HG02642 (cell line): ENCODE results near the gene EIF2A.
"Not testable (repeated sequence)": the region's sequence is repeated elsewhere in the genome, so short reads cannot be mapped to it uniquely, and the experiment has no call there.

ENCODE experiments used
- ATAC-seq: cut with Tn5 transposase; IDR thresholded peaks from one replicate; pipeline ENCODE4 v1.9.1; 2021; ENCODE audit warnings: mild to moderate bottlenecking; ENCODE audit not compliant: unreplicated experiment, poor library complexity

Gene EIF2A

DNA sequence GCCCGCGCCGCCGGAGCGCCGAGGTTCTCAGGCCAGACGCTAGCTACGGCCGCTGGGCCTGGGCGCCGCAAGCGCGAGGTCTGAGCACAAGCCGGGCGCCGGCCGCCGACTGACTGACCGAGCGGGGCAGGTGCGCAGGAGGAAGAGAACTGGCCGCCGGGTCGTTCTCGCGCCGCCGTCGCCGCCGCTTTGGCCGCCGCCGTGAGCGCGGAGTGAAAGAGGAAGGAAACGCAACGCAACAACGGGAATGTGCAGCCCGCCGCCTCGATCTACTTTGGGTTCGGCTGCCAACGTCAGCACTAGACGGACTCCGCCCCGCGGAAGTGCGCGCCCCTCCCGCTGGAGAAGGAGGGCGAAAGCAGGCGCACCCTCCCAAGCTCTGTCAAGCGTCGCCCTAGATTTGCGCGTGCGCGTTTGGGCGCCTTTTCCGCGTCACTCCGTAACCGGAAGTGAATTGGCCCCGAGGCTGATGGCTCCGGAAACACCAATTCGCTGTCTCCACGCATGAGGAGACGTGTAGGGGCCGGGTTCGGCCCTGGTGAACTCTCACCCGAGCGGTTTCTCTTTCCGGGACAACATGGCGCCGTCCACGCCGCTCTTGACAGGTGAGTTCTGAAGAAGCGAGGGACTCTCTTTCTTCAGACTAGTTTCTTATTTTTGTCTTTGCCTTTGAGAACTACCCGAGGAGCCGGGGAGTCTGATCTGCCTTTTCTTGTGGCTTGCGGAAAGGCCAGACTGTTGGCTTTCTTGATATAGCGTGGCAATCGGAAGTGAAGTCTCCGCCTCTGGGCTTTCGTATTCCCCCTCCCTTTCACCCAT, at the start of gene EIF2A, which contains the start of gene SERP1:
Gene EIF2A (plus strand): TSS at position 562 of the 819 bp plus-strand sequence. CDS start 16 bp downstream, at position 578.
Gene SERP1 (minus strand): TSS at position 271 of the 819 bp plus-strand sequence. CDS start 361 bp downstream, outside the sequence.
- ATAC-seq = peak; percentile 93

- ATAC-seq = no peak
Measured at GRCh38 chr3:150497956-150498355, 48.6 kb upstream of the EIF2A start.

DNA sequence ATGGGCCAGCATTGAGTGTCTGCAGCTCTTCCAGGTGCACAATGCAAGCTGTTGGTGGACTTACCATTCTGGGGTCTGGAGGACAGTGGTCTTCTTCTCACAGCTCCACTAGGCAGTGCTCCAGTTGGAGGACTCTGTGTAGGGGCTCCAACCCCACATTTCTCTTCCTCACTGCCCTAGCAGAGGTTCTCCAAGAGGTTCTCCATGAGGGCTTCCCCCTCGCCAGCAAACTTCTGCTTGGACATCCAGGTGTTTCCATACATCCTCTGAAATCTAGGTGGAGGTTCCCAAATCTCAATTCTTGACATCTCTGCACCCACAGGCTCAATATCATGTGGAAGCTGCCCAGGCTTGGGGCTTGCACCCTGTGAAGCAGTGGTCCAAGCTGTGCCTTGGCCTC, 45.6 kb upstream of the EIF2A start:
- ATAC-seq = not testable (repeated sequence)

DNA sequence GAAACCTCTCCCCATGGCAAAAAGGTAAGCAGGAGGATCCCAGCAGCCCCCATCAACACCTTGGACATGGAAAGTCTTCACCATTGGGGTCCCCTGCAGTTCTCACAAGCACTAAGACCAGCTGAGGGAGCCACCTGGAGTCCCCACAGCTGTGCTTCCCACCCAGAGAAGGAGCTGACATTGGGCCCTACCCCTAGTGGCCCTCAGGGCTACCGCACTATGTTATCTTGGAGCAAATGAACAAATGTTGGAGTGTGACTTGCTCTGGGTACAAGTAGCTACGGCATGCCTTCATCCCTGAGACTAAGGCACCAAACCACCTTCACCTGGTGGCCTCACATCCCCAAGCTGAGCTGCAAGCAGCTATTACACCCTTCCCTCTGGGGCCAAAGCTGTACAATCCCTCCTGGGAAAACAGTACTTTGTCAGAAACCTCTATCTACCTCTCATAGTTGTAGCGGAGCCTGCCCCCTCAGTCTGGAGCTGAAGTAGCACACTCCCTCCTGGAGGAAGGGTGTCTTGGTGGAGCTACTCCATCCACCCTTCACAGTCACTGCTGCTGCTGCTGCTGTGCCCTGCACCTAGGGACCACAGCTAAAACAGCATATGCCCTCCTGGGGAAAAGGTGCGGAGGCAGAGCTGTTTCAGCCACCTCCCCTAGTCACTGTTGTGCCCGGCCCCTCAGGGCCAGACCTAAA, 43.0 kb upstream of the EIF2A start:
- ATAC-seq = no peak

DNA sequence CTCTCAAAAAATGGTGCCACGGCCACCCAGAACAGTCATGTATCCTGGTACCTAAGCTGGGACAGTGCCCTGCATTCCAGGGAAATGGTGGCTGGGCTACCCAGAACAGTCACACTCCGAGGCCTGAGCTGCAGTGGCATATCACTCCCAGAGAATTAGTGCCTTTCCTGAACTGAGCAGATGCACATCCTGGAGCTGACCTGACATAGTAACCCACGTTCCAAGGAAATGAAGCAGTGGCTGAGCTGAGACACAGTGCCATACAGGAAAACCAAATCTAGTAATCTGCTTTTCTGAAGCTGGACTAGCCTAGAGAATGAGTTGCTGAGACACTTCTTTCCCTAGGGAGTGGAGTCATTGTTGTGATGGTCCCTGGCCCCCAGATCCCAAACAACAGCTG, 42.1 kb upstream of the EIF2A start:
- no peak for ATAC-seq

DNA sequence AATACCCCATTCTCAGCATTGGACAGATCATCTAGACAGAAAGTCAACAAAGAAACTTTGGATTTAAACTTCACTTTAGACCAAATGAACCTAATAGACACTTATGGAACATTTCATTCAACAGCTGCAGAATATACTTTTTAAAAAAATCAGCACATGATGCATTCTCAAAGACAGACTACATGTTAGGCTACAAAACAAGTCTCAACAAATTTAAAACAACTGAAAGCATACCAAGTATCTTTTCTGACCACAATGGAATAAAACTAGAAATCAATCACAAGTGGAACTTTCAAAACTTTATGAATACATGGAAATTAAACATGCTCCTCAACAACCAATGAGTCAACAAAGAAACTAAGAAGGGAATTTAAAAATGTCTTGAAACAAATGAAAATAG, 38.2 kb upstream of the EIF2A start:
- ATAC-seq = no peak

GRCh38 chr3:150509780-150510179, 36.8 kb upstream of the EIF2A start:
- no peak for ATAC-seq

GRCh38 chr3:150511122-150511821, 35.3 kb upstream of the EIF2A start:
- ATAC-seq = no peak

DNA sequence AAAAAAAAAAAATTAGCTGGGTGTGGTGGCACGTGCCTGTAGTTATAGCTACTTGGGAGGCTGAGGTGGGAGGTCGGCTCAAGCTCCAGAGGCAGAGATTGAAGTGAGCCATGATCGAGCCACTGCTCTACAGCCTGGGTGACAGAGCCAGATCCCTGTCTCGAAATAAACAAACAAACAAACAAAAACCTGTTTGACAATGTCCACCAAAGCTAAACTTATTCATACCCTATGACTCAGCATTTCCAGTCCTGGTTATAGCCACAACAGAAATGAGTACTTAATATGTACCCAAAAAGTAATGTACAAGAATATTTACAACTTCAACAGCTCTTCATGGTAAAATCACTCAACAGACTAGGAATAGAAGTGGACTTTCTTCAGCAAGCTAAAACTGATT, 31.4 kb upstream of the EIF2A start:
- ATAC-seq = no peak

DNA sequence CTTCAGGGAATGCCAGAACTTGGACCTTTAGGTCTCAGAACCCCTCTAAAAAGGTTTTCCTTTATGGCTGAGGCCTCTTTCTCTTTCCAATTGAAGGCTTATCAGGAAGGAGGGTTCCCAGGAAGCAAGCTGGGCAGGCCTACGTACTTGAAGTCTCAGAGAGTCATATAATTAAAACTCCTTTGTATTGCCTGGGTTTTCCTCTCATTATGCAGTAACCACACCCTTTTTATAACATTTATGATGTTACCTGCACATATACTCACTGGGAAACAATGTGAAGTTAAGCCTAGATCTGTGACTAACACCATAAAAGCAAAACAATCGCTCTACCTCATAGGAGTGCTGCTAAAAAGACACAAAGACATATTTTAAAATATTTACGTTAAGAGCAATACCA, 27.6 kb upstream of the EIF2A start:
- ATAC-seq = no peak

DNA sequence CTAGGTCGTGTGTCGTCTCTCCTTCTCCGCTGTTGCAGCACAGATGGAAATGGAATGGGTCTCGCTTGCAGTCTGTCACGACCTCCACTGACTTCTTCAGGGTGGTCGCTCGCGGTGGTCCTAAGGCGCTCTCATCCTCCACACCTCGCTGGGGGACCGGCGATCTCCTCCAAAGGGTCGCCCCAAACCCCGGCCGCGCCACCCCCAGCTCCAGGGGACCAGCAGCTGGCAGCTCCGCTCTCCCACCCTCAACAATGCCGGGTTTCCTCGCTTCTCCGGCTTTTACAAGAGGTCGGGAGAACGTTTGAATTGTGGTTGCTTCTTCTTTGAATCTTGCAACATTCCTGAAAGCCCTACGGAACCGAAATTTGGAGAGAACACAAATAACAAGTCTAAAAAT, 26.2 kb upstream of the EIF2A start:
- ATAC-seq = no peak

- no peak for ATAC-seq
Measured at GRCh38 chr3:150521463-150521862, 25.1 kb upstream of the EIF2A start.

- no peak for ATAC-seq
Measured at GRCh38 chr3:150523538-150523937, 23.0 kb upstream of the EIF2A start.

DNA sequence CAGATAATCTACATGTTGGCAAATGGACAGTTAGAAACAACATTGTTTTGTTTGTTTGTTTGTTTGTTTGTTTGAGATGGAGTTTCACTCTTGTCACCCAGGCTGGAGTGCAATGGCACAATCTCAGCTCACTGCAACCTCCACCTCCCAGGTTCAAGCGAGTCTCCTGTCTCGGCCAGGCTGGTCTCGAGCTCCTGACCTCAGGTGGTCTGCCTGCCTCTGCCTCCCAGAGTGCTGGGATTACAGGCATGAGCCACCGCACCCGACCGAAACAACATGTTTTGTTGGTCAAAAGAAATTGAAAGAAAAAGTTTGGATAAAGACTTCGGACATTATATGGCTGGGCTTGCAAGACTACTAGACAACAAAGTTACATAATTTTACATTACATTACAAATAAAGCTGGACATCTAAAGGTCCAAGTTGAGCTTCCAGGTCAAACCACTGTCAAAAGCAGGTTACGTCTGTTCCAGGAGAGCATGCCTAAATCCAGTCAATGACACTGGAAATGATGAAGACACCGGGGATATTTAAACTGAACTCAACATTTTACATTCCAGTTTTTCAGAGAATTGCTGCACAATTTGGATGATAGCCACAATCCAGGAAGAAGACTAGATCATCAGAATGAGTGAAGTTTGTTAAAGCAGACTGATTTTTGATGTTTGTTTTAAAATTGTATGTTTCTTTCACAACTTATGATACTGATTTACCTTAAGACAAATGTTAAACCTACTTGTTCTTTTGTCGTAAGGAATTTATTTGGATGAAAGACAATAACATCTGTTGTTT, 18.9 kb upstream of the EIF2A start:
- ATAC-seq = no peak

DNA sequence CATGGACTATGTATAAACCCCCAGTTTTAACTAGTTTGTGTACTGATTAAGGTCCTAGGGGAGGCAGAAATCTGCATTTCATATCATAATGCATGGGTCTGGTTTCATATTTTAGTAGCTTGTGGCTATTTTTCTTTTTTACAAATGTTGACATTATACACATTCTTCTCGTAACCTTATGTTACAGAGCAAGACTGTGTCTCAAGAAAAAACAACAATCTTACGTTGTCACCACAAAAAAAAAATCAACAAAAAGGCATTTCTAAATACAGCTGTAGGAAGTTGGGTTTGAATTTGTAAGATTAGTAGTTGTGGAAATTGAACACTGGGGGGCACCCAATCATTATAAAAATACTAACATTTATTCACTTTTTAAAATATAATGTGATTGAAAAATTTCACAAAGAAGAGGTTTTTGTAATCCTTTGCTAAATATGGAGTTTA, 18.2 kb upstream of the EIF2A start:
- ATAC-seq = no peak

DNA sequence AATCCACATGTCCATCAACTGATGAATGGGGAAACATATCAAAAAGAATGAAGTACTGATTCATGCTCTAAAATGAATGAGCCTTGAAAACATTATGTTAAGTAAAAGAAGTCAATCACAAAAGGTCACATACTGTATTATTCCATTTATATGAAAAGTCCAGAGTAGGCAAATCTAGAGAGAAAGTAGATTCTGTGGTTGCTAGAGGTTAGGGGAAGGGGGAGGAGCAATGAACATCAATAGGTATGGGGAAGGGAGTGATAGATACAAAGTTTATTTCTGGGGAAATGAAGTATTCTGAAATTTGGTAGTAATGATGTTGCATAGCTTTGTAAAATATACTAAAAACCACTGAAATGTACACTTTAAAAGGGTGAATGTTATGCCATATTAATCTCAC, 14.8 kb upstream of the EIF2A start:
- ATAC-seq = no peak

DNA sequence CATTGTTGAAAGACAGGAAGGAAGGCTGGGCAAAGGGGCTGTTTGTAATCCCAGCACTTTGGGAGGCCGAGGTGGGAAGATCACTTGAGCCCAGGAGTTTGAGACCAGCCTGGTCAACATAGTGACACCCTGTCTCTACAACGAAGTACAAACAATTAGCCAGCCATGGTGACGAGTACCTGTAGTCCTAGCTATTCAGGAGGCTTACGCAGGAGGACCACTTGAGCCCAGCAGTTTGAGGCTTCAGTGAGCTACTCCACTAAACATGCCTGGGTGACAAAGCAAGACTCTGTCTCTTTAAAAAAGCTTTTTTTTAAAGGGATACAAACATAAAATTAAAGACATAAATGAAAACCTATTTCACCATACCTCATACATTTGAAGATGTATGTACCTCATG, 11.4 kb upstream of the EIF2A start:
- no peak for ATAC-seq

GRCh38 chr3:150538324-150539208, 8.0 kb upstream of the EIF2A start:
- no peak for ATAC-seq

DNA sequence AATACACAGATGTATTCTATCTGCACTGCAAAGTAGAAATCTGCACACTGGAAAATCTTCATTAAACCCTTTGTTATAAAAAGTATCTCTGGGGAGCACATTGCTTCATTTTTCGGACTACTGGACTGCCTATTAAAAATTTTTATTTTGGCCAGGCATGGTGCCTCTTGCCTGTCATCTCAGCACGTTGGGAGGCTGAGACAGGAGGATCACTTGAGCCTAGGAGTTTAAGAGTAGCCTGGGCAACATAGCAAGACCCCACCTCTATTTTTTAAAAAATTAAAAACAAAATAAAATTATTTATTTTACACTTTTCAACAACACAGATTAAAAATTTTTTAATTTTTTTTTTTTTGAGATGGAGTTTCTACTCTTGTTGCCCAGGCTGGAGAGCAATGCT, 6.3 kb upstream of the EIF2A start:
- no peak for ATAC-seq
